GM12878 (cell line): ENCODE measurements around the gene NUP210. TPM values are rescaled to one million over a fixed set of nuclear protein-coding genes. Genes with fewer than 3 reads are reported as not detected.

Experiments
- BHLHE40 ChIP-seq, 2 experiments: fragments of 450-650 bp in 1 of 2; IDR thresholded peaks; 2 replicates each; pipeline ENCODE4 v1.6.1; 2011 to 2017; ENCODE audit warnings: low read depth in 2 of 2, borderline replicate concordance in 1 of 2, improper control_type of control experiment in 1 of 2, low read length in 1 of 2, mild to moderate bottlenecking in 1 of 2
- CREM ChIP-seq: IDR thresholded peaks from 2 replicates; pipeline ENCODE4 v1.6.1; 2014; ENCODE audit warnings: antibody characterized with exemption, low read depth
- HCFC1 ChIP-seq: fragments of 150-350 bp; IDR thresholded peaks from 2 replicates; pipeline ENCODE4 v1.6.1; 2014; ENCODE audit warnings: low read length
- NFXL1 ChIP-seq: fragments of 450-650 bp; IDR thresholded peaks from 2 replicates; pipeline ENCODE4 v1.6.1; 2017; ENCODE audit warnings: antibody characterized with exemption, mild to moderate bottlenecking, borderline replicate concordance
- RAD51 ChIP-seq: fragments of 450-650 bp; IDR thresholded peaks from 2 replicates; pipeline ENCODE4 v1.6.1; 2016; ENCODE audit warnings: moderate library complexity, mild to moderate bottlenecking, inconsistent platforms
- polyA plus RNA-seq, 11 experiments: library from polyadenylated mRNA; depleted of rRNA in 4 of 11; unstranded in 6 of 11; stranded (reverse) in 5 of 11; fragments of >200 nt; fragmentation: Nextera tagmentation in 4 of 11; fragmentation: Illumina TruSeq in 1 of 11; extraction: Ambion mirVana in 4 of 11; extraction: Trizol in 1 of 11; gene quantifications; 1 replicate in 1 of 11; 2 replicates in 10 of 11; pipeline versions ENCODE4 v1.2.1 to v1.2.3, GENCODE V29; 2011 to 2016; ENCODE audit warnings: inconsistent platforms in 2 of 11, missing spikeins in 2 of 11, low read depth in 1 of 11
- total RNA-seq, 4 experiments: library from RNA; depleted of rRNA in 3 of 4; stranded (reverse); fragments of >200 nt in 3 of 4; fragmentation: Illumina TruSeq in 1 of 4; extraction: Trizol in 1 of 4; gene quantifications; 2 replicates each; pipeline versions ENCODE4 v1.2.1 to v1.2.3, GENCODE V29; 2013 to 2021
- TF ChIP-seq, protein P1 (sequence below): fragments of 450-650 bp; IDR thresholded peaks from 2 replicates; pipeline ENCODE4 v1.6.1; 2016; ENCODE audit warnings: mild to moderate bottlenecking, moderate library complexity, borderline replicate concordance

The NUP210 gene
- total and polyA plus RNA-seq, 10 of the 15 experiments (the other 5 are each of a cell fraction or from before 2014, with no cell fraction given) = 2.9 to 150 (median 76.0) TPM

DNA sequence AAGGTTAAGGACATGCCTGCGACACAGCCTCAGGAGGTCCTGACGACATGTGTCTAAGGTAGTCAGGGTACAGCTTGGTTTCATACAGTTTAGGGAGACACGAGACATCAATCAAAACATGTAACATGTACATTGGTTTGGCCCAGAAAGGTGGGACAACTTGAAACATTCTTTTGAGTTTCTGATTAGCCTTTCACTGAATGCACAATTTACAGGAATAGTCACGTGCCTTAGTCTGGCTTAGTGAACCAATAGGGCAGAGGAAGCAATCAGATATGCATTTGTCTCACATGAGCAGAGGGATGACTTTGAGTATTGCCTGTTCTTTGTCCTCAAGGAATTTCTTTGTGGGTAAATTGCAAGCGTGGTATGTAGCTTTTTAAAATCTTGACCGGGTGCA, 35.5 kb upstream of the NUP210 start (continued):
- TF ChIP-seq, protein P1, sequence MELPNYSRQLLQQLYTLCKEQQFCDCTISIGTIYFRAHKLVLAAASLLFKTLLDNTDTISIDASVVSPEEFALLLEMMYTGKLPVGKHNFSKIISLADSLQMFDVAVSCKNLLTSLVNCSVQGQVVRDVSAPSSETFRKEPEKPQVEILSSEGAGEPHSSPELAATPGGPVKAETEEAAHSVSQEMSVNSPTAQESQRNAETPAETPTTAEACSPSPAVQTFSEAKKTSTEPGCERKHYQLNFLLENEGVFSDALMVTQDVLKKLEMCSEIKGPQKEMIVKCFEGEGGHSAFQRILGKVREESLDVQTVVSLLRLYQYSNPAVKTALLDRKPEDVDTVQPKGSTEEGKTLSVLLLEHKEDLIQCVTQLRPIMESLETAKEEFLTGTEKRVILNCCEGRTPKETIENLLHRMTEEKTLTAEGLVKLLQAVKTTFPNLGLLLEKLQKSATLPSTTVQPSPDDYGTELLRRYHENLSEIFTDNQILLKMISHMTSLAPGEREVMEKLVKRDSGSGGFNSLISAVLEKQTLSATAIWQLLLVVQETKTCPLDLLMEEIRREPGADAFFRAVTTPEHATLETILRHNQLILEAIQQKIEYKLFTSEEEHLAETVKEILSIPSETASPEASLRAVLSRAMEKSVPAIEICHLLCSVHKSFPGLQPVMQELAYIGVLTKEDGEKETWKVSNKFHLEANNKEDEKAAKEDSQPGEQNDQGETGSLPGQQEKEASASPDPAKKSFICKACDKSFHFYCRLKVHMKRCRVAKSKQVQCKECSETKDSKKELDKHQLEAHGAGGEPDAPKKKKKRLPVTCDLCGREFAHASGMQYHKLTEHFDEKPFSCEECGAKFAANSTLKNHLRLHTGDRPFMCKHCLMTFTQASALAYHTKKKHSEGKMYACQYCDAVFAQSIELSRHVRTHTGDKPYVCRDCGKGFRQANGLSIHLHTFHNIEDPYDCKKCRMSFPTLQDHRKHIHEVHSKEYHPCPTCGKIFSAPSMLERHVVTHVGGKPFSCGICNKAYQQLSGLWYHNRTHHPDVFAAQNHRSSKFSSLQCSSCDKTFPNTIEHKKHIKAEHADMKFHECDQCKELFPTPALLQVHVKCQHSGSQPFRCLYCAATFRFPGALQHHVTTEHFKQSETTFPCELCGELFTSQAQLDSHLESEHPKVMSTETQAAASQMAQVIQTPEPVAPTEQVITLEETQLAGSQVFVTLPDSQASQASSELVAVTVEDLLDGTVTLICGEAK = no peak
- TF ChIP-seq HCFC1 (no peak), BHLHE40 (IDR thresholded peaks at IDR 0.05; ENCODE audit: borderline replicate concordance in 1 of 2, low read depth in 2 of 2, low read length in 1 of 2) (peak in 1 of 2 experiments; percentile 35; a peak in 2 of 4 replicates), CREM (no peak), RAD51 (peak; percentile 30; the same call in 1 of the 2 replicates), NFXL1 (no peak)
- TF ChIP-seq, all 136 proteins: peak for 2
